ENCODE data around the gene RAX. TPM values are rescaled to one million over a fixed set of nuclear protein-coding genes. Genes with fewer than 3 reads are reported as not detected.
"Not testable (repeated sequence)": the region's sequence is repeated elsewhere in the genome, so short reads cannot be mapped to it uniquely, and the experiment has no call there.

The RAX gene
- total RNA-seq, 1 donor from 2014 or later: not detected

DNA sequence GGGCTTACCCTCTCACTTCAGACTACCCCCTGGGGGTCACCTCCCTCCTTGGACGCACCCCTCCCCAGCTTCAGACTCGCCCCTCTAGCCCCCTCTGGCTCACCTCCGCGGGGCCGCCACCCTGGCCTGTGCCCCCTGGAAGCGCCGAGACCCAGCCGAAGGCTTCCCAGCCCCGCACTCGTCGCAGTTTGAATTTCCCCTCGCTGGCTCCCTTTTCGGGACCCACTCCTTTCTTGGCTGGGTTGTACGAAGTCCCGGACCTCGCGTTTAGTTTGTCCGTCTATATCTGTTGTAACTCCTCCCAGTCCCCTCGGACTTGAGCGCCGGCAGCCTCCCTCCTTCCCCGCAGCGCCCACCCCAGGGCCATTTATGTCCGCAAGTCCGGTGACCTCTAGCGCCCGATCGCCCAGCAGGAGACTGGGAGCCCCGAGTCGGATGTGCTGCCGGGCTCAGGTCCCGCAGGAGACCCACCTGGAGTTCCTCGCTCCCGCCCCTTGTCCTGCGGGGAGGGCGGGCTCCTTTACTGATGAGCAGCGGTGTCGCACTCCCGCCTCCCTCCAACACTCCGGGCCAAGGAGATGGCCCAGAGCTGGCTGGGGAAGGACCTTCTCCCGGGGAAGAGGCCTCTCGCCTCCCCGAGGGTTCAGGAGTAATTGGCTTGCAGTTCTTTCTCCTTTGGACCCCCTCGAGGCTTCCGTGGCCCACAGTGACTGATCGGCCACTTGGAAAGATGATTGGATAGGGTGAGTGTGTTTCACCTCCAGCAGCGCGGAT is 692 bp upstream of the RAX start:
- DNase-seq (ENCODE audit: low read depth): no peak

- no peak for DNase-seq (ENCODE audit: low read depth)
These were observed 899 bp downstream of the RAX start for GRCh38 chr18:59272221-59272888.

- no peak for DNase-seq (ENCODE audit: low read depth)
These were observed 1.5 kb downstream of the RAX start for GRCh38 chr18:59271606-59272220.

DNA sequence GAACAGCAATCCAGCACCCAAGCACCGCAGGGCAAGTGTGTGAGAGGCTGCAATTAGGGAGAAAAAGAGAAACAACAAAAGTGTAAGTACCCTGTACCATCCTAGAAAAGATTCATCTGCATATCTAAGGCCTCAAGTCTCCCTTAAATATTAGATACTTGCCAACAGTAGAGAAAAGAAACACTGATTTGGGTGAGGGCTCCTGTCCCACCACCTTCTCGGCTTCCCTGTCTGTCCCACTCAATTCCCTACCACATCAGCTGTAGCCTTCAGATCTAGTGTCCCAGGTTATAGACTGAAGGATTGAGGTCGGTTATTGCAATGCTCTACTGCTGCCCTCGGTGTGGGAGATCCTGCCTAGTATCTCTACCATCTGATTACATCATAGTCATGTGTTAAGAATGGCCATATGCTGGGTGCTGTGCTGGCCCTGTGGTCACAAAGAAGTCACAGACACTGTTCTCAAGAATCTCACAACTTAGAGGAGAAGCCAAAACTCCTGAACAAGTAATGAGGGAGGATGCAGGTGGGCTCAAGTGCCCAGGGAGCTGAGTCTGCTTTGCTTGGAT is 2.5 kb downstream of the RAX start:
- DNase-seq (ENCODE audit: low read depth): no peak

- DNase-seq (ENCODE audit: low read depth): no peak
These were observed 3.6 kb downstream of the RAX start for GRCh38 chr18:59269563-59270119.

DNA sequence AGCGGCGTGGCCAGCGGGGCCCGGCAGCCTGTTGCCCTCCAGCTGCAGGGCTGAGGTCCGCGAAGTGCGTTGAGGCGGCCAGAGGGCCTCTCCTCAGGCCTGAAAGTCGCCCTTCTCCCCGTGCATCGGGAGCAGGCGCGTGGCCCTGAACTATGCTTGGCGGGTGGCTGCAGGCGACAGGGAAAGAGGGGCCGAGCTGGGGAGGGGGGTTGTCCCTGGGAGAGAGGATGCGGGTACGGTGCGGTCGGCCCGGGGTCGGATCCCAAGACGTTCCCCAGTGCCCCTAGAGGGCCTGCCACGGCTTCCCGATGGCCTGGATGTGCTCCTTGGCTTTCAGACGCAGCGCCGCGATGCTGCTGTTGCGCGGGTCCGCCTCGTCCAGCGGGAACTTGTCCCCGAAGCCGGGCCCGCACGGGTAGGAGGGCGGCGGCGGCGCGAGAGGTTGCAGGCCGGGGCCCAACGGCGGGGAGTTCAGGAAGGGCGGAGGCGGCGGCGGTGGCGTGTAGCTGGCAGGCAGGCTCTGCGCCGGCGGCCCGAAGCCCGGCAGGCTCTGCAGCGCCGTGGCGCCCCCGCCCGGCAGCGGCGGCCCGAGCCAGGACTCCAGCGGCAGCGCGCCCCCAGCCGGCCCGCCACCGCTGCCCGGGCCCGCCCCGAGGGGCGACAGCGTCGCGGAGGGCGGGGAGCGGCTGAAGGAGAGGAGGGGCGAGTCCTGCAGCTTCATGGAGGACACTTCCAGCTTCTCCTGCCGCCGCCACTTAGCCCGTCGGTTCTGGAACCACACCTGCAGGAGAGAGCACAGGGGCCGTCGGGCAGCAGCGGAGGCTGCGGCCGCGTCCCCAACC is 4.3 kb downstream of the RAX start:
- peak; percentile 19 for DNase-seq (ENCODE audit: low read depth)

DNA sequence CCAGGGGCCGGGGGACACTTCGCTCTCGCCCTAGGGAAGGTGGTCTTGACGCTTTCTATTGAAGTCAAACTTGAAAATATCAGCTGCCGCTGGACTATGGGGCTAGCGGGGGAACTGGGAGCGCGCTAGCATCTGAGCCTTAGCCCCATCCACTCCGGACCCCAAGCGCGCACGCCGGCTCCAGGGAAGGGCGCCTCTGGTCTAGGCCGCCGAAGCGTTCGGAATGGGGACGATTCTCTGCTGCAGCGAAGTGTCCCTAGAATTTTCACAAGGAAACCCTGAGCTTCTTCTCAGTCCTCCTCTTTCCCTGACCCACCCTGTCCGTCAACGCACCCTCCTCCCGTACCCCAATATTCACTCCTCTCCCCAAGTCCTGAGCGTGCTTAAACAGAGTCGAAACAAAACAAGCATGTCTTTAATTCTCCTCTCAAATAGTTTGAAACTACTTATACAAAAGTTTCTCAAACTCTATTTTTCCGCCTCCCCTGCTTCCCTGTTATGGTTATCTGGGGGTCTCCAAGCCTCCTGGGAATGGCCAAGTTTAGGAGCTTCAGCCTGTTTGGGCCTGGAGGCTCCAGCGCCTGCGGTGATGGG is 5.0 kb downstream of the RAX start:
- DNase-seq (ENCODE audit: low read depth): no peak

GRCh38 chr18:59267503-59268126 is 5.6 kb downstream of the RAX start:
- DNase-seq (ENCODE audit: low read depth): no peak

GRCh38 chr18:59266886-59267502 is 6.3 kb downstream of the RAX start:
- no peak for DNase-seq (ENCODE audit: low read depth)

DNA sequence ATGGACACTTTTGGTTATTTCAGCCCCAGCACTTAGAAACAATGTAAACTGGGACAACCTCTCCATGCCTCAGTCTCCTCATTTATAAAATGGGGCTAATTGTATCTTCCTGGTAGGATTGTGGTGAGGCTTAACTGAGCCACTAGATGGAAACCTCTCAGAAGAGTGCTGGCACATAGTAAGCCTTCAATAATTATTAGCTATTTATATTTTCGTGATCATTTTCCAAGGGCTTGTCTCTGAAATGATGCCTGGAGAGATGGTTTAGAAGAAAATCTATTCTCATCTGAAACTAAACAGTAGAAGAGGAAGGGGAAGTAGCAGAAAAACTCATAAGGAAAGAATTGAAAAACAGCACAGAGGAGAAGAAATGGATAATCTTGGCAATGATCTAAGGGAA is 6.8 kb downstream of the RAX start:
- no peak for DNase-seq (ENCODE audit: low read depth)

DNA sequence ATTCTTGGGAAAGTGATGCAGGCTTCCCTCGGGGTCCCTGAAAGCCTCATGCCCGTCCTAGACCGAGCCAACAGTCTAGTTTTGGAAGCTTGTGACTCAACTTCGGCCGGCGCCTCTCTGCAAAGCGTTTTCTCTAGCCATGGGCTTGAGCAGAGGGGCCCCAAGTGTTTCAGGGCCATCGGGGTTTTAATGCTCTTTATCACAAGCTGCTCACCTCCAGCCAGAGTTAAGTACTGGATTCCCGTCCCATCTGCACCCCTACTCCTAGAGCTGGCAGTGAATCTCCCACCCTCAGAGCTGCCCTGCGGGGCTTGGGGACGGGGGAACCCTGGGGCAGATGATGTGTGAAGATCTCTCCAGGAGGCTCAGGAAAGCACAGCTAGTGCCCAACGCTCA is 7.3 kb downstream of the RAX start:
- DNase-seq (ENCODE audit: low read depth): no peak

GRCh38 chr18:59265246-59265973 is 7.8 kb downstream of the RAX start:
- no peak for DNase-seq (ENCODE audit: low read depth)

DNA sequence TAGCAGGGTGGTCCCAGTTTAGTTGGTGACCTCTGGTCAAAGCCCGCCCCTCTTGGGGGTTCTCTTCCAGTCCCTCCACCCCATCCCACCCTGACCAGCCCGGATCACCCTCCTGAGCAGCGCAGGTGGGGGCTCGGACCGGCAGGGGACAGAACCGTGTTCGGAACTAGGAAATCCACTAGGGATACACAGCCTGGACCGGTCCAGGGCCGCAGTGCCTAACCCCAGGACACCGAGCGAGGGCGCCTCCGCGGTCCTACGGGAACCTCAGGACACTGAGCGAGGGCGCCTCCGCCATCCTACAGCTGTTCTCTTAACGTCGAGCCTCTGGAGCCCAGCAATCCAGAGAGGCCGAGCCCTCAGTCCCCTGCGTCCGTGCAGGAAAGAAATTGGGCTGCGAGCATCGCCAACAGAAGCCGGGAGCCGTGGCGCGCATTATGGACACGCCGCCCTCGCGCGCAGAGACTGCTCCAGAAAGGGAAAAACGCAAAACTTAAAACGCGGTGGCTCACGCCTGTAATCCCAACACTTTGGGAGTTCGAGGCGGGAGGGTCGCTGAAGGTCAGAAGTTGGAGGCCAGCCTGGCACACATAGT is 8.5 kb downstream of the RAX start:
- no peak for DNase-seq (ENCODE audit: low read depth)

GRCh38 chr18:59264121-59264571 is 9.1 kb downstream of the RAX start:
- DNase-seq (ENCODE audit: low read depth): no peak

GRCh38 chr18:59263661-59264060 is 9.6 kb downstream of the RAX start:
- DNase-seq (ENCODE audit: low read depth): no peak

GRCh38 chr18:59262243-59262642 is 11.0 kb downstream of the RAX start:
- DNase-seq (ENCODE audit: low read depth): not testable (repeated sequence)

- not testable (repeated sequence) for DNase-seq (ENCODE audit: low read depth)
These were observed 11.4 kb downstream of the RAX start for GRCh38 chr18:59261842-59262241.

DNA sequence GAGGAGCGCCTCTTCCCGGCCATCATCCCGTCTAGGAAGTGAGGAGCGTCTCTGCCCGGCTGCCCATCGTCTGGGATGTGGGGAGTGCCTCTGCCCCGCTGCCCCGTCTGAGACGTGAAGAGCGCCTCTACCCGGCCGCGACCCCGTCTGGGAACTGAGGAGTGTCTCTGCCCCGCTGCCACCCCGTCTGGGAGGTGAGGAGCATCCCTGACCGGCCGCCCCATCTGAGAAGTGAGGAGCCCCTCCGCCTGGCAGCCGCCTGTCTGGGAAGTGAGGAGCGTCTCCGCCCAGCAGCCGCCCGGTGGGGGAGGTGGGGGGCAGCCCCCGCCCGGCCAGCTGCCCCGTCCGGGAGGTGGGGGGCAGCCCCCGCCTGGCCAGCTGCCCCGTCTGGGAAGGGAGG is 17.8 kb downstream of the RAX start:
- DNase-seq (ENCODE audit: low read depth): not testable (repeated sequence)
